HG03520 (cell line): Measurements from ENCODE around the gene MTARC1.

Experiments used
- ATAC-seq: cut with Tn5 transposase; IDR thresholded peaks from one replicate; pipeline ENCODE4 v1.9.1; 2021; ENCODE audit warnings: mild to moderate bottlenecking, moderate library complexity; ENCODE audit not compliant: unreplicated experiment

The MTARC1 gene

GRCh38 chr1:220769205-220769604, 17.5 kb upstream of the MTARC1 start:
- no peak for ATAC-seq

GRCh38 chr1:220770245-220770913, 16.3 kb upstream of the MTARC1 start:
- peak; percentile 70 for ATAC-seq

- ATAC-seq, result no peak
These were observed 13.9 kb upstream of the MTARC1 start for GRCh38 chr1:220772846-220773245.

- ATAC-seq, result no peak
These were observed 11.4 kb upstream of the MTARC1 start for GRCh38 chr1:220775240-220775853.

GRCh38 chr1:220776254-220776653, 10.5 kb upstream of the MTARC1 start:
- no peak for ATAC-seq

- peak; percentile 70 for ATAC-seq
These were observed 9.9 kb upstream of the MTARC1 start for GRCh38 chr1:220776720-220777326.

- no peak for ATAC-seq
These were observed 3.3 kb upstream of the MTARC1 start for GRCh38 chr1:220783453-220783852.

- no peak for ATAC-seq
These were observed 2.0 kb upstream of the MTARC1 start for GRCh38 chr1:220784751-220785150.

- ATAC-seq, result no peak
These were observed 1.3 kb upstream of the MTARC1 start for GRCh38 chr1:220785166-220786056.

GRCh38 chr1:220786057-220786336, 716 bp upstream of the MTARC1 start:
- no peak for ATAC-seq

GRCh38 chr1:220787069-220787619, 431 bp downstream of the MTARC1 start:
- peak; percentile 59 for ATAC-seq

GRCh38 chr1:220788900-220789299, 2.2 kb downstream of the MTARC1 start:
- no peak for ATAC-seq

GRCh38 chr1:220789532-220790147, 2.9 kb downstream of the MTARC1 start:
- no peak for ATAC-seq

GRCh38 chr1:220791285-220791684, 4.6 kb downstream of the MTARC1 start:
- ATAC-seq, result no peak

GRCh38 chr1:220791956-220792355, 5.2 kb downstream of the MTARC1 start:
- no peak for ATAC-seq

- no peak for ATAC-seq
These were observed 9.8 kb downstream of the MTARC1 start for GRCh38 chr1:220796530-220796929.

GRCh38 chr1:220797044-220797443, 10.3 kb downstream of the MTARC1 start:
- no peak for ATAC-seq

GRCh38 chr1:220797553-220797952, 10.8 kb downstream of the MTARC1 start:
- ATAC-seq, result no peak

GRCh38 chr1:220798338-220798737, 11.6 kb downstream of the MTARC1 start:
- no peak for ATAC-seq

GRCh38 chr1:220800262-220800661, 13.5 kb downstream of the MTARC1 start:
- no peak for ATAC-seq
